ENCODE measurements around the gene SEC23A.
"Not testable (repeated sequence)": the region's sequence is repeated elsewhere in the genome, so short reads cannot be mapped to it uniquely, and the experiment has no call there.

SEC23A gene

DNA sequence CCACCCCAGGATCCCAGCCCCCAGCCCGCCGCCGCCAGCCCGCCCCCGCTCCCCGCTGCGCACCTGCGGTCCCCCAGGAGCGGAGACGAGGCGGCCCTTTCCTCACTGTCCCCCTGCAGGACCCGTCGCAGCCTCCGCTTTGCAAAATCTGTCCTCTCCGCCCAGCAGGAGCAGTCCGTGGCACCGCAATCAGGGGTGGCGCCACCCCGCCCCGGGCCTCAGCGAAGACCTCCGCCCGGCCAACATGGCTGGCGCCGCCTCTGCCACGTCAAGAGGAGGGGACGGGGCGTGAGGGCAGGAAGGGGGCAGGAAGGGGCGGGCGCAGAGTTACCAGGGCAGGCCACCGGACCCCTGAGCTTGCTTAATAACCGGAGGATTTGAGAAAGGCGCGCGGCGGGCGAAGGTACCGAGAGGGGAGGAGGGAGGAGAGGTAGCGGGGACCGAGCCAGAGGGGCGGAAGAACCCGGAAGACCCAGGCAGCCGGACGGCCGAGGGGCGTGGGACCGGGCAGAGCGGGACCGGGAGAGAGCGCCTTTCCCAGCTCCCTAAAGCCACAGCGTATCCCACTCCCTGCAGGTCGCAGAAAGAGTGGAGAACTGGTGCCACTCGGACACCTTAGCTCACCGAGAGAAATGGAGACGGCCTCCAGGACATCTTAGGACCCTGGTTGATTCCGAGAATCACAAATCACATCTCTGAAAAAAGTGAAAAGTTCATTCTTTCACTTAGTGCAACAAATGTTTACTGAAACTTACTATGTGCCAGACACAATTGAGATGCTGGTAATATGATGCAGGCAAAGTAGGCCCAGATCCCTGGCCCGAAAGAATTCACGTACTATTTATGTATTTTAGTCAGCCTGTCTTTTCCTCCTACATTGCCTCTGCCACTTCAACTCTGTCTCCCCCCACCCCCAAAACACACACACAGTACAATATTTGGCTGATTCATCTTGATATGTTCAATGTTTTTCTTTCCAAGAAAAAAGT is at the start of gene SEC23A:
Gene SEC23A (minus strand): TSS at position 267 of the 989 bp plus-strand sequence. CDS start 7,117 bp downstream, outside the sequence.
- peak; percentile 29 to 85 (median 70) for DNase-seq

DNA sequence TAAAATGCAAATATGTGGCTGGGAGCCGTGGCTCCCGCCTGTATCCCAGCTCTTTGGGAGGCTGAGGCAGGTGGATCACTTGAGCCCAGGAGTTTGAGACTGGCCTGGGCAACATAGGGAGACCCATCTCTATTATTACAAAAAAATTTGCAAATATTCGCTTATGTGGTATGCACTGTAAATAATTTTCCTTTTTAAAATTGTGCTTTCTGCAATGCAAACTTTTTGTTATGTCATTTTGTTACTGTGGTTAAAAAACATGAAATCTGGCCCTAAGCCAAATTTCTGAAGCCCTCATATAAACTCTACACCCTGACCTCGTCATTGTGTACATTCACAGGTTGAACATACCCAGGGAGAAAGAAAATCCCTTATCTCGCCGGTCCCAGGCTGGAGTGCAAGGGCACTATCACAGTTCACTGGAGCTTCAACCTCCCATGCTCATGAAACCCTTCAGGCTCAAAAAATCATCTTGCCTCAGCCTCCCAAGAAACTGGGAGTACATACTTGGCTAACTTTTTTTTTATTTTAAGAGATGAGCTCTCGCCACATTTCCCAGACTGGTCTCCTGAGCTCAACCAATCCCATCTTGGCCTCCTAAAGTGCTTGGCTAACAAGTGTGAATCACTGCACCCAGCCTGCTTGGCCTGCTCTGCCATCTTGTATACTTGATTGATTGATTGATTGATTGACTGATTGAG is 42.4 kb upstream of the SEC23A start:
- DNase-seq, result no peak

DNA sequence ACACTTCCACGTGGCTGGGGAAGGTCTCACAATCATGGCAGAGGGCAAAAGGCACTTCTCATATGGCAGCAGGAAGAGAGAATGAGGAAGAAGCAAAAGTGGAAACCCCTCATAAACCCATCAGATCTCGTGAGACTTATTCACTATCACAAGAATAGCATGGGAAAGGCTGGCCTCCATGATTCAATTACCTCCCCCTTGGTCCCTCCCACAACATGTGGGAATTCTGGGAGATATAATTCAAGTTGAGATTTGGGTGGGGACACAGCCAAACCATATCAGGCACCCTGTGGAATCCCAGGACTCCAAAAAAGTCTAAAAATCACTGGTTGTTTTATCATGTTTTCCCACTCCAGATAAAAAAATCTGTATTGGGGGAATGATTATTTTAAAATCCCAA is 40.2 kb upstream of the SEC23A start:
- DNase-seq, result not testable (repeated sequence)

DNA sequence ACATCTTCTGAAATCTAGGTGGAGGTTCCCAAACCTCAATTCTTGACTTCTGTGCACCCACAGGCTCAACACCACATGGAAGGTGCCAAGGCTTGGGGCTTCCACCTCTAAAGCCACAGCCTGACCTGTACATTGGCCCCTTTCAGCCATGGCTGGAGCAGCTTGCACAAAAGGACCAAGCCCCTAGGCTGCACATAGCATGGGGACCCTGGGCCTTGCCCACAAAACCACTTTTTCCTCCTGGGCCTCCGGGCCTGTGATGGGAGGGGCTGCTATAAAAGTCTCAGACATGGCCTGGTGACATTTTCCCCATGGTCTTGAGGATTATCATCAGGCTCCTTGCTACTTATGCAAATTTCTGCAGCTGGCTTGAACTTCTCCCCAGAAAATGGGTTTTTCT is 38.6 kb upstream of the SEC23A start:
- DNase-seq, result not testable (repeated sequence)

DNA sequence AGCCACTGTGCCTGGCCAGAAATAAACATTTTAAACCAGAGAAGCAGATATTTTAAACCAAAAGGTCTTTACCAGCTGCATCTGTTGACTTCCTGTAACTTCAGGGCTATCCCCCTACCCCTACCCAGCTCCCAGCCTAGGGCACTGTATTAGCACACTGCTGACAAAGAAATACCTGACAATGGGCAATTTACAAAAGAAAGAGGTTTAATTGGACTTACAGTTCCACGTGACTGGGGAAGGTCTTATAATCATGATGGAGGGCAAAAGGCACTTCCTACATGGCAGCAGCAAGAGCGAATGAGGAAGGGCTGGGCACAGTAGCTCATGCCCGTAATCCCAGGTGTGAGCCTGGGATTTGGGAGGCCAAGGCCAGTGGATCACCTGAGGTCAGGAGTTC is 37.1 kb upstream of the SEC23A start:
- no peak for DNase-seq

DNA sequence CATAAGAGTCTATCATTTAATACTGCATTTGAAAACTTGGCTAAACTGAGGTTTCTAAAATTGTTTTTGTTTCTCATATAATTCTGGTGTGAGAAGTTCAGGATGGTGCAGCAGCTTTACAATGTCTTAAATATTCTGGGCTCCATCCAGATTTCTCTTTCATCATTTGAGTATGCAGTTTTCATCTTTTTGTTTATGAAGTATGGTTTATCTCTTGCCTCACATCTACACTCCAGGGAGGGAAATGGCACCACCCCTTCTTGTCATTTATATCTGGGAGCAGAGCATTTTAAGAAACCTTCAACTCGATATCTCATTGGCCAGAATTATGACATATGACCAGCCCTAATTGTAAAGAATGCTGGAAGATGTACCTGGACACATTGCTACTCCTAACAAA is 35.4 kb upstream of the SEC23A start:
- no peak for DNase-seq

DNA sequence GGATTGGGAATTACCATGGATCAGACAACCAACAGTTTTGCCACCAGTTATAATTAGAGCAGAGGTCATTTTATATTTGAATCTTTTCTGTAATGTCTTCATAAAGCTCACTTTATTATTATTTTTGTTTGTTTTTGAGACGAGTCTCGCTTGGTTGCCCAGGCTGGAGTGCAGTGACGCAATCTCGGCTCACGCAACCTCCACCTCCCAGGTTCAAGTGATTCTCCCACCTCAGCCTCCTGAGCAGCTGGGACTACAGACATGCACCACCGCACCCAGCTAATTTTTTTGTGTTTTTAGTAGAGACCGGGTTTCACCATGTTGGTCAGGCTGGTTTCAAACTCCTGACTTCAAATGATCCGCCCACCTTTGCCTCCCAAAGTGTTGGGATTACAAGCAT is 34.8 kb upstream of the SEC23A start:
- not testable (repeated sequence) for DNase-seq

DNA sequence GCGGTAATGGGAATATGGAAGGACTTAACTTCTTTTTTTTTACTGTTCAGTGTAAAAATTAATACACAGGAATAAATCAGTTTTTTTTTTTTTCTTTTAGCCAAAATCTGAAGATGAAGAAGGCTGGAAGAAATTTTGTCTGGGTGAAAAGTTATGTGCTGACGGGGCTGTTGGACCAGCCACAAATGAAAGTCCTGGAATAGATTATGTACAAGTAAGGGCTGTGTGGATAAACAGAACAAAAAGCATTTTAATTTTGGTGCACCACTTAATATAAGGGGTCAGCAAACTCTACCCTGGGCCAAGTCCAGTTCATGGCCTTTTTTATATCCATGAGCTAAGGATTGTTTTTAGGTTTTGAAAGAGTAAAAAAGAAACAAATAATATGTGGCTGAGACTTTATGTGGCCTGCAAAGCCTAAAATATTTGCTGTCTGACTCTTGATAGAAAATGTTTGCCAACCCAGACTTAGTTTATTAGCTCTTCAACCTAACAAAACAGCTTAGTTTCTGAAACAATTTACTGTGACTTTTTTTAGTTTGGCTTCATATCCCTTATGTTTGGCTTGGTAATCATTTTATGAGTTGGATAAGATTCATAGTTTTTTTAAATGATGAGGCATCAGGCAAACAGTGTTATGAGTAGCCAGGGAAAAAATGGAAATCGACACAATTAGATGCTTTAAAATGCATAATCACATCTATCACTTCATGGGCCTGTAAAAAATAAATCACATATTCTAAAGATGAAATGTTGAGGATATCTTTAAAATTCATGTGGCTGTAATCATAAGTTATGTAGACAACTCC is 19.5 kb upstream of the SEC23A start:
- no peak for DNase-seq

DNA sequence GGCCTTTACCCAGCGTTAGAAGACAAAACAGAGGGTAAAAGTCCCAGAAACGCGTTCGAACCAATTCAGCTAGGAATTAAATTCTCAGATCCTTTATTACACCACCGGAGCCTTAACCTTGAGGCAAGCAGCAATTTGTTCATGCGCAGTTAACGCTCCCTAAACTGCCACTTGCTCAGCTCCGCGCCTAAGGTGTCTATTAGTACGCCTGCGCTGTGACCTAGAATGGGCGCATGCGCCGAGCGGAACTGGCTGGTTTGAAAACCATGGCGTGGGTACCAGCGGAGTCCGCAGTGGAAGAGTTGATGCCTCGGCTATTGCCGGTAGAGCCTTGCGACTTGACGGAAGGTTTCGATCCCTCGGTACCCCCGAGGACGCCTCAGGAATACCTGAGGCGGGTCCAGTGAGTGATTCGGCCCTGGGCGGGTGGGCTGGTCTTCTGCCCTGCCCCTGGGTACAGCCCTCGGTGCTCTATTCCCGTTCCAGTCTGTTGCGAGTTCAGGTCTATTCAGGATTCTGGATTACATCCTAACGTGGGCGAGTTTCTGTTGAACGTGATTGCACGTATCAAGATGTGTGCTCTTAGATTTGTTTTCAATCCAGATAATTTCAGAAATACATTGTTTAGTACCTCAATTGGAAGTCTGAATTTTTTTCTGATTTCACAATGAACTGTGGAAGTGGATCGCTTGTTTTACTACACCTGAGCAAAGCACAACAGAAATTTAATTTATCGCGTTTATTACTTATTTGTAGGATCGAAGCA is 11.2 kb upstream of the SEC23A start, which contains the start of gene GEMIN2:
Gene GEMIN2 (plus strand): TSS at position 251 of the 766 bp plus-strand sequence. CDS start 16 bp downstream, at position 267.
- peak; percentile 41 to 96 (median 86) for DNase-seq

DNA sequence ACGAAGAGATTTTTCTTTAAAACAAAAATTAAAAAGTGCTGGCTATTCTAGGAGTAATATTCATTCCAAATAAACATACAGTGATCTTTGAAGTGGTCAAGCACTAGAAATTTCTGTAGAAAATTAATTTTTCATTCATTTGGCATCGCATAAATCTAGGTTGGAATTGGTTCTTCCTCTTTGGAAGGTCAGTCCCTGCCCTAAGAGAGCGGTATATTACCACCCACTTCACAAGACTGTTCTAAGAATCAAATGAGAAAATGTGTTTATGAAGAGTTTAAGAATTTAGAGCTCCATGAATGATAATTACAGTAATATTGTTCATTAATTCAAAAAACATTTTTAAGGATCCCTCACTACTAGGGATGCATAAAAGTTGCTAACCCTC is 10.6 kb upstream of the SEC23A start:
- no peak for DNase-seq

DNA sequence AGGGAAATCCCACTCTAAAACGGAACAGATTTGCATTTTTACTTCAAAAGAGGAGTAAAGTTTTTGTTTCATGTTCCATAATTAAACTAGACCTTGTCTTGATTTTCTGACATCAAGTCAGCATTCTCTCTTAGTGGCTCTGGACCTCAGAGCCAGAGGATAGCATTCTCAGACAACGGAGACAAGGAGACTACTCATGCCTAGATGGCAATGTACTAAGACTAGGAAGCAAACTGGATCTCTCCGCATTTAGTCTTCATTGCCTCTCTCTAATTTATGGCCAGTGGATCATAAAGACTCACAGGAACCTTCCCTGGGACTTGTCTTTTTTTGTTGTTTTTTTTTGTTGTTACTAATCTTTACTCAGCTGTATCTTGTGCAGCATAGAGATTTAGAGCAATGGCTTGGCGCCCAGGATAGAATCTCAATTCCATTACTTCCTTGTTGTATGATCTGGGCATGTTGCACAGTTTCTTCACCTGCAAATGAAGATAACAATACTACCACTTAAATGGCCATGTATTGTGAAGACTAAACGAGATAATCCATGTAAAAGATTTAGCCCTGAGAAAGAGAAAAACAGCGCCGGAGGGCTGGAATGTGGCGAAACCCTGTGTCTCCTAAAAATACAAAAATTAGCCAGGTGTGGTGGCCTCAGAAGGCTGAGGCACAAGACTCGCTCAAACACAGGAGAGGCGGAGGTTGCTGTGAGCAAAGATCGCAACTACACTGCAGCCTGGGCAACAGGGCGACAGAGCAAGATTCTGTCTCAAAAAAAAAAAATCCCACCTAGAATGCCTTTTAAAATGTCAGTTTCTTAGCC is 7.1 kb upstream of the SEC23A start:
- no peak for DNase-seq

DNA sequence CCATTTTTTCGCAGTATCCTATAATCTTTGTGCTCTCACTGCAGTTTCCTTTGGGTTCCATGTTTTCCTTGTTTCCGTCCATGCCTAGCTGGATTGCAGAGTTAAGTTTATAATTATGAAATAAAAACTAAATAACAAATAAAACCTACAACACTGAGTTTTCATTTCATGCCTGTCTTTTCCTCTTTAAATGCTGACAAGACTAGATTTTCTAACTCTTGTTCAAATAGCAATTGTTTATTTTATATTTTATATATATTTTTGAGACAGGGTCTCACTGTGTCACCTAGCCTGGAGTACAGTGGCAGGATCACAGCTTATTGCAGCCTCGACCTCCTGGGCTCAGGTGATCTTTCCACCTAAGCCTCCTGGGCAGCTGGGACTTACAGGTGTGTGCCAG is 5.8 kb upstream of the SEC23A start:
- no peak for DNase-seq

DNA sequence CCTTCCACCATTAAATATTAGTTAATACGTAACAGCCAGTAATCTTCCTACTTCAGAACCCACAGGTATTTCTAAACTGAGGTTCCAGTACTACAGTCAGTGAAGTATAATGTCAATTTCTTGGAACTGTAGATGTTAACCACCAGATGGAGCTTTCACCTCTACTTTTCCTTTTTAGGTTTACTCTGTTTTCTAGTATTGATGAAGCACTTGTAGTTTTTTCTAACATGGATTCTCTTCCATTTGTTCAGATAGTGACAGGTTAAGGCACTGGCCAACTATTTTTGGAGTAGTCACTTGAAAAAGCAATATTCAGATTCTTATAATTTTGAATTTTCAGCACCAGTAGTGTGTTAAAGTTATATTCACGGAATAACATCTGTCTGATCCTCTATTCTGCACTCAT is 4.6 kb upstream of the SEC23A start:
- no peak for DNase-seq

DNA sequence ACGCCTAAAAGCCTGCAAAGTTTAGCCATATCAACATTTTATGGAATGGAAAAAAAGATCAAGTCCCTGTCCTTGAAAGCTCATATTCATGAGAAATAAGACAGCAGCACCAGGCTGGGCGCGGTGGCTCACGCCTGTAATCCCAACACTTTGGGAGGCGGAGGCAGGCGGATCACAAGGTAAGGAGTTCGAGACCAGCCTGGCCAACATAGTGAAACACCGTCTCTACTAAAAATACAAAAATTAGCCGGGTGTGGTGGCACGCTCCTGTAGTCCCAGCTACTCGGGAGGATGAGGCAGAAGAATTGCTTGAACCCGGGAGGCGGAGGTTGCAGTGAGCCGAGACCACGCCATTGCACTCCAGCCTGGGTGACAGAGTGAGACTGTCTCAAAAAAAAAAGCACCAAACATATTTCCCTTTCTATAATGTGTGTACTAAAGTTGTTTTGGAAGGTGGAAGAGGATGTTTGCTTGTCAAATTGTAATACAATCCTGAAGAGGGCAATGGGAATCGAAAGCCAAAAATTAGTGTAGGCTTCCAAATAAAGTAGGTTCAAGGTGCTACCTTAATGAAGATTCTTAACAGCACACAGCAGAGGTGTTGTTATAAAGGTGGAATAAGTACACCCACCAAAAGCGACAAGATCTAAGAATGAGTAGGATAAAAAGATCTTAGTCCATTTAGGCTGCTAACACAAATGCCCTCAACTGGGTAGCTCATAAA is 1.2 kb upstream of the SEC23A start:
- not testable (repeated sequence) for DNase-seq

DNA sequence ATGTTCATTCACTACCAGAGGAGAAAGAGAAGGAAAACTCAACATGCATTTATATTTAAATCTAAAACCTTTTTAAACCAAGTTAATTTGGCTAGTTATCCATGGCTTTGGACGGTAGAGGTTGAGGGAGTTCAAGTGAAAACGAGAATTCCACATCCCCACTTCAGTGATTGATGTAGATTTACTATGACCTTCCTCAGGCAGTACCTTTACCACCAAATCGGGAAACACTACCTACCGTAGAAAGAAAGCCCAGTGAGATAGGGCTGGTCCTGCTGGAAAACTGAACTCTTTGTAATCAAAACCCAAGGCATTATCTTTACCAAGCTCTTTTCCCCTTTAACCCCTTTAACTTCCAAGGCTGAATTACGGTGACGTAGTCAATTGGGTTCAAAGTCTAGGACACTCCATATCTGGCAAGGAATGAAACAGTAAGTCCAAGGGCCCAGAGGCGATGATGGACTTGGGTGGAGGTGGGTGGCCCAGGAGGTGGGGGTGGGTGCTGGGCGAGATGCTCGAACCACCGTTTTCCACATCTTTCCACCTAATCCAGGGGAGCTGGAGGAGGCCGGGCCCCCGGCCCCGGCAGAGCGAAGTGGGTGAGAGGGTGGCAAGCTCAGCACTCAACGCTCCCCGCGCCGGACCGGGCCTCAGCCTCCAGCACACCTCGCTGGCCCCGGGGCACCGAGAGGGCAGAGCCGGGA is 618 bp downstream of the SEC23A start:
- peak in 19 of 56 donors; percentile 11 to 68 (median 38) for DNase-seq

DNA sequence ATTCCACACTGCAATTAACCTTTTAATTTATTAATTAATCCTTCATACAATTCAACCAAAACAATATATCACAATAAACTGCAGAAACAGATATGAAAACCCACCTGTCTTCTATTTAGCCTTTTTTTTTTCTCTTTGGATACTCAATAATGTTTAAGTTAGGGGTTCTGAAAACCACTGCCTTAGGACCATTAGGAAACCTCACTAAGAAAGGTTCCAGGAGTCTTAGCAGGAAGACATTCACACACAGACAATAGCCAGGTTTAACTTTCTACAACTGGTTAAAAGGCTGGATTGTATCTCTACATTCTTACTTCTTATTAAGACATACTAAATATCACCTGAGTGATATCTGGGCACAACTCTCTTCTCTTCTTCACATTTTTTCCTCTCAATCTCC is 3.3 kb downstream of the SEC23A start:
- no peak for DNase-seq

DNA sequence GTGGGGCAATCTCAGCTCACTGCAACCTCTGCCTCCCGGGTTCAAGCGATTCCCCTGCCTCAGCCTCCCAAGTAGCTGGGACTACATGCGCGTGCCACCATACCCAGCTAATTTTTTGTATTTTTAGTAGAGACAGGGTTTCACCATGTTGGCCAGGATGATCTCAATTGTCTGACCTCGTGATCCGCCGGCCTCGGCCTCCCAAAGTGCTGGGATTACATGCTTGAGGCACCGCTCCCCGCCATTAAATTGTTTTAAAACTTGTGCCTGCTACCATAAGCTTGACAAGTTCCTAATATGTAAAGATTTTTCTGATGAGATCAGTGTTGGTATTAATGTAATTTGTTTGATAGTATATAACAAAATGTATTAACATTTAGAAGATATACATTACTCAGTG is 3.8 kb downstream of the SEC23A start:
- not testable (repeated sequence) for DNase-seq

DNA sequence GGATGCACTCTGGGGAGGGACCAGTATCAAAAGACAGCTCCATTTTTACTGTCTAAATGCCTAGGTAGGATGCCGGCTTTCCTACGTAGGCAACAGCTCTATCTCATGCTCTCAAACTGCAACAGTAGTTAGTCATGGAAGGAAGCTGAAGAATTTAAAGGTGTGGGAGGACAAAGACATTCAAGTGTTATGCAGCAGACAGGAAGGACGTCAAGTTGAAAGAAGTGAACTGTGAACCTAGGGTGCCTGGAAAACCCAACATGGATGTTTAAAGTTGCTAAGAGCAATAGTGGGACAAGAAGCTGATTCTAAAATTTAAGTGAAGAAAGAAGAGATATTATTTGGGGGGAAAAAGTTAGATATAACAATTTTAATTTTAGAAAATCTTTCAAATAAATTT is 5.9 kb downstream of the SEC23A start:
- DNase-seq, result no peak
